Activated naive CD4-positive, alpha-beta T cell (primary cell): ENCODE data around the gene MGMT.

Experiments
- DNase-seq, 4 experiments: peaks; one replicate each; lab custom pipeline; 2025; lab: John Stamatoyannopoulos, UW

The MGMT gene

DNA sequence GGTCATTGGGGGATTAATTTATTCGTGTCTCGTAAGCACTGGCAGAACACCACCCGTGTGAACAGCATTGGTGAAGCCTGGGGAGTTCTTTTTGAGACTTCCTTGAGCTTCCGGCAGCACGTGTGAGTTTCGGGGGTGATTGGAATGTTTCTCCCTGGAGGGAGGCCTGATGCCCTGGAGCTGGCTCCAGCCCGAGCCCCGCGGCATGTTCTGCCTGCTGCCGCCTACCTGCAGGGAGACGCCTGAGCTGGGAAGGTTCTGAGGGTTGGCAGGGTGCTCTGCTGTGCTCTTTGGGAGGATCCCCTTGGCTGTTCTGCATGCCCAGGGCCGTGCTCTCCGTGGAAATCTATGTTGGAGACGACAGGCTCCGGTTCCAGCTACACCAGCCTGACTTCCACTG is 159.3 kb downstream of the MGMT start:
- no peak for DNase-seq

DNA sequence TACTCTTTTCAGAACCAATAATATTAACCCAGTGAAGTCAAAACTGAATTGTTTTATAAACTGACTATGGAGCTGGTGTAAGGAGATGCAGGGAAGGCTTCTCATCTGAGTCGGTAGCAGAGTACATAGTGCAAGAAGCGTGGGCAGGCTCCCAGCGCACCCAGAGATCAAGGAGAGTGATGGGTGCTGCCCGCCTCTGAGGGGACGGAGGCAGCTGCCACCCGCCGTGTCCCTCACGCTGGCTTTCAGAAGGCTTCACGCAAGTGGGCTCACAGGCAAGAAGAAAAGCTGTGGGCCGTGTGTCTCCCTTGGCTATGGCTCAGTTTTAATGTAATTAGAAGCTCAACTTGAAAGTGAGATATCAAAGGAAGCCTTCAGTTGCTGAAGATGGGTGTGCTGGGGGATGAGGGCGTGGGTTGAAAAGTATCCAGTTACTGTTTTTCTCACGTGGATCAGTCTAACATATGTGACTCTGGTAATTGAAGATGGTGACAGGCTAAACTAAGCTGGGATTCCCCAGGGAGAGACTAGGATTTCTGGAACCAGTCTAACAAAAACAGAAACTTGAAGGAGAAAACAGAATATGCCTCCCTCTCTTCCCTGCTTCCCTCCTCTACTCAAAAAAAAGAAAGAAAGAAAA is 159.9 kb downstream of the MGMT start:
- DNase-seq, result no peak

DNA sequence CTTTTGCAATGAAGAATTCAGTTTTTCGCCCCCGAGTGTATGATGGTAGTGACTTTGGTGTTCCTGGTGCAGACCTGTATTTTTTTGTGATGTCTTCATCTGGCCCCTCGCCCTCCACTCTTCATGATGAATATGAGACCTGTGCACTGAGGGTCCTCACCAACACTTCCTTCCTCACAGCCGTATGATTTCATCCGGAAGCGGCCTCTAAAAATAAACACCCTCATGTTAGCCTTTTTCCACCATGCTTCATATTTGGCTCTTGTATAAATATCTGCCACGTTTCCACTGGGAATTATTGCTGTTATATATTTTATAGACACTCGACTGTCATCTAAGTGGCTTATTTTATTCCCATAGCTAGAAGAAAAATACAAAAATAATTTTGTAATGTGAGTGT is 160.4 kb downstream of the MGMT start:
- DNase-seq, result no peak

DNA sequence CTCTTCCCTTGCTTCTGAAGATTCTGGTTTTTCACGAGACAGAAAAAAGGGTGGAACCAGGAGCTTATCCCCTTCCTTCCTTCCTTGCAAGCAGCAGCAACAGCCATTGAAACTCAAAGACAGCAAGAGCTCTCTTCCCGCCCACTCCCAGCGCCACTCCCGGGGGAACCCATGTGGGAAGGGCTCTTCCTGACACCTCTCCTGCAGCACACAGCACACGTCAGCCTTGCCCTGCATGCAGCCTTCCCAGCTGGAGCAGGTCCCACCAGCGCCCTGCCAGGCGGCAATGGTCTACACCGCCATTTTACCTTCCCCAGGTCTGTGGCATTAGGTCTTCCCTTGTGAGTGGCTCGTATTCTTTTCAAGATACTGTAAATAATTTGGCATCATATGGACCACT is 161.8 kb downstream of the MGMT start:
- no peak for DNase-seq

DNA sequence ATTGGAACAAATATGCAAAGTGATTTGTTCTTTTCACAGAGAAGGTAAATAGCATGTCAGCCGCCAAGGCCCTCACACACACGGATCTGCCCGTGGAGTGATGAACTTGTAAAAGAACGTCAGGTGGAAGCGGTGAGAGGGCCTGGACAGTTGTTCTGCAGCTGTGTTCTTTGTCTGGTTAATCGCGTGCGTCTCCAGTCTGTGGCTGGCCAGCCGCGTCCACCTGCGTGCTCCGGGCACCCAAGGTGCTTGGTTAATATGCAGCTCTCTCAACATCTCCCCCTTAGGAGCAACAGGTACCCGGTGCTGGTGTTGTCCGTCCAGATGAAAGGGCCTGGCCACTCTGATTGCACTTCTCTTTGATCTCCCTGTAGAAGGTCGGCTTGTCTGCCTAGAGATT is 162.9 kb downstream of the MGMT start:
- no peak for DNase-seq

DNA sequence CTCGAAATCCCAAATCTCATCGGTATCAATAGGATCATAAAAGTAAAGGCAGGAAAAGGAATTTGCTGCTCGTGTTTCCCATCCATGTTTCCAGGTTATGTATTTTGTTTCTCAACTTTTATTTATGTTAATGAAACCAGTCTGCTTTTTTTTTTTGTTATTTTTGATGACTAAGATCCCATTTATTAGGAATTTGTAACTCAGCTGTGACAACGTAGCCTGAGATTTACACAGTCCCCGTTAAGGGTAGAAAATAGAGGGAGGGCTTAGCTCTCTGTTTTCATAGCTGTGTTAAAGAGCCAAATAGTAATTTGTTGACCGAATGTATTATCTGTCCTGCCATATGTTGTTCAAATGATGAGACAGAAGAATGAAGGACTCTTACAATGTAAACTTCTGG is 164.0 kb downstream of the MGMT start:
- no peak for DNase-seq

DNA sequence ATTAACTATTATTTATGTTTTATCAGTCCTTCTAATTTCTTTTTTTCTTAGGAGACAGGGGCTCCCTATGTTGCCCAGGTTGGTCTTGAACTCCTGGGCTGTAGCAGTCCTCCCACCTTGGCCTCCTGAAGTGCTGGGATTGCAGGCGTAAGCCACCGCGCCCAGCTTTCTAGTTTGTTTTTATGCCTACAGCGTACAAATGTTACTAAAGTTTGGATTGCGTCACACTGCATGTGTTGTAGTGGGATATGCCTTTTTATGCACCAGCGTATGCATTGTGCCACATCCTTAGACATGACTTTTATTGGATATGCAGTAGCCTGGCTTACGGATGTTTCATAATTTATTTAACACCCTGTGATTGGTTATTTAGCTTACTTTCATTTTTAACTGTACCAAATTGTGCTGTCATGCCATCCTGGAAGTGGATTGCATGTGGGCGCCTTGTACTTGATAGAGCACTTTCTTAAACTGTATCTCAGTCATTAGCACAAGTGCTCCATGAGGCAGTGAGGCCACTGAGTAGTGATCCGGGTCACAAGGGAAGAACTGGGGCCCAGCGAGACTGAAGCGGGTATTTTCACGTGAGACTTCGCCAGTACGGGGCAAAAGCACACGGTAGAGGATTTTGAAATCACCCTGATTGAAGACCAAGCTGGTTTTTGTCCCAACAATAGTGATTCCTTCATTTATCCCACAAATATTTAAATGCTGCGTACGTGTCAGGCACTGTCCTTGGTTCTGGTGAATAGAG is 165.0 kb downstream of the MGMT start:
- DNase-seq, result no peak

DNA sequence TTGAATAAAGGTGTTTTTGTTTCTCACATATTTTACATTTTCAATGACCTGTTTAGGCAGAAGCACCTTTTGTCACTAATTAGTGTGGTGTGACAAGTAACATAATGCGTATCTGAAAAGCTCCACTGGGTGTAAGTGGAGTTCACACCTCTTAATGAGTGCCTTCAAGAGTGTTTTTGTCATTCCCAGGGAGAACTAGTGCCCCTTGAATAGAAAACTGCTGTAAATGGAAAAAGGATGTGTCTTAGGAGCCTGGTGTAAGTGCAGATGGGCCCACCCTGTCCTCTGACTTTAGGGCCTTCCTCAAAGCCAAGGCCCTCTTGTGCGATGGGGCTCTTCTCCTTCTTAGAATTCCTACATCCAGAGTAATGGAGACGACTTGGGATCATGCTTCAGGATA is 170.0 kb downstream of the MGMT start:
- no peak for DNase-seq

DNA sequence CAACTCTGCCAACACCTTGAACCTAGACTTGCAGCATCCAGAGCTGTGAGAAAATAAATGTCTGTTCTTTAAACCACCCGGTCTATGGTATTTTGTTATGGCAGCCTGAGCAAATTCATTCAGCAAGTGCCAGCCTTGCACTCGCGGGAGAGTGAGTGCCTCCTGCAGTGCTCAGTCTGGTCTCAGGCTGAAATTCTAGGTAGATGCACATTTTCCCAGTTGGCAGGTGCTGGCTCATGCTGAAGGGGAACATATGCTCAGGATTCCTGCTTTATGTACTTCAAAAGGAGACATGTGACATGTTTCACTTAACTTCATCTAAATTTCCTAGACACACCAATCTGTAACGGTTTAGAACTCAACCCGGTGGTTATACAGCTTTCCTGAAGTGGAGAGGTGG is 170.8 kb downstream of the MGMT start:
- no peak for DNase-seq

DNA sequence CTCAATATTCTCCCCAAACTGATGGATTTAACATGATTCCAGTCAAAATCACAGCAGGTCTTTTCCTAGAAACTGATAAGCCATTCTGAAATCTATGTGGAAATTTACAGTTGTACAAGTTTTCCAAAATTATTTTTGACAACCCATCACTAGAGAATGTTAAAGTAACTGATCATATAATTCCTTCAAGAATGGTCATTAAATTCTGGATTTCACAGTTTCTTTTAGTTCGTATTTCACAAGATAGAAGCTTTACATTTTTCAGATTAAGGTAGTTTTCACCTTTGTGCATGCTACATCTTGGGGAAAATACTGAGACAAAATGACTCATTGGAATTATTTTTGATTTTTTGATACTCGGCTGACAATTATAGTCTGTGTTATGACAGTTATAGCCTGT is 174.3 kb downstream of the MGMT start:
- DNase-seq, result no peak

DNA sequence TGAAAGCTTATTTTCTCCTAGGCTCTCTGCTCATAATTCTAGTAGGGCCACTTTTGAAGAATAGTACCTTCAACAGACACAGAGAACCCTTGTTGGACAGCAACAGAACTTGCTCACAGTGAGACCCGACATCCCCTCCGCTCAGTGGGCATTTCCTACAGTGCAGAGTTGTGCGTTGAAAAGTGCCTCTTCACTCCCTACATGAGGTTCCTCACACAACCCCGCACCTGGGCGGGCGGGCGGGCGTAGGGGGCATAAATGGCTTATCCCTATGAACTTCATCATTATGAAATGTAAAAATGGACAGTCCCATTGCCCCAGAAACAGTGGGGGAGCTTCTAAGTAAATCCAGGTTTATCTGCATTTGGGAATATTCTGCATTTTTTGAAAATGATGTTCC is 174.9 kb downstream of the MGMT start:
- DNase-seq, result no peak

DNA sequence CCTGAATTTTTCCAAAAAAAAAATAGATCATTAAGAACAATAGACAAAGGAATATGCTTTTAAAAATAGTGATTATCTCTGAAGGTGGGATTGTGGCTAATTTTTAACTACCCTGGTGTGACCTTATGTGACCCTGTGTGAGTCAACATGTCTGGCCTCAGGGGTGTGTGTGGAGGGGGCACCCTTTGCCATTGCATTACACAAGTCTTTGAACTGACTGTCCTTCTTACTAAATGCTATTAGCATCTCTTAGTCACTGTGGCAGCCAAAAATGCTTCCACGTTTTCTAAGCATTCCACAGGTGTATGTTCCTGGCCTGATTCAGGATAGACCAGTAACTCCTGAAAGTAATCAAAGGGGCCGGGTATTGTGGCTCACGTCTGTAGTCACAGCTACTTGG is 175.4 kb downstream of the MGMT start:
- no peak for DNase-seq

DNA sequence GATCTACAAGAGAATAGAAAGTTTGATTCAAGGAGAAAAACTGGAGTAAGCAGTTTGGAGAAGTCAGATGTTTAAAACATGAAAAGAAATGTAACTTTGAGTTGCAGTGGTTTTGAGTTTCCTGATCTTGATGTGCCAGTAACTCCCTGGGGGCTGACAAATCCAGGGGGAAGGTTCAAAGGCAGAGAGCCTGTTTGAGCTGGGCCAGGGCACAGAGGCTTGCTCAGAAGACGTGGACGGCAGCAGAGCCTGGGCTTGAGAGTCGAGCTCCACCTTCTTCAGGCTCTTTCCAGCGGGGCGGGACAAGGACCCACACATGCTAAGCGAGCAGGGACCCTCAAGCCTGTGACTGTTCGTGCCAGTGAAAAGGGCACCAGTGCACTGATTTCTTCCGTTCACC is 176.2 kb downstream of the MGMT start:
- no peak for DNase-seq

DNA sequence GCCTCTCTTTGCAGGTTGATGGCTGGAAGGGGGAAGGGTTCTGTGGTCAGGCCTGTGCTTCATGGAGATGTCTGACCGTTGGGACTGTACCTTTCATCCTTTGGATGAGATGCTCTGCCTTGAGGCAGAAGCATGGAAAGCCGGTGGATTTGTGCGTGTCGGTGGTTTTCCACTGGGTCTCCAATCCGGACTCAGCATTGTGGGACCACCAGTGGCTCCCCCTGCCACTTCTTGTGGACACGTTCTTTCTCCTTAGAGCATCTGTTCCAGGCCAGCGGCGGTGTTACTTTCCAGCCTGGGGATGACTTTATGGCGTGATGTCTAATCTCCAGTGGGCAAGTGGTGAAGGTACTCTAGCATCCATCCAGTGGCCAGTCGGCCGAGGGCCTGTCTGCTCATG is 178.4 kb downstream of the MGMT start:
- no peak for DNase-seq

DNA sequence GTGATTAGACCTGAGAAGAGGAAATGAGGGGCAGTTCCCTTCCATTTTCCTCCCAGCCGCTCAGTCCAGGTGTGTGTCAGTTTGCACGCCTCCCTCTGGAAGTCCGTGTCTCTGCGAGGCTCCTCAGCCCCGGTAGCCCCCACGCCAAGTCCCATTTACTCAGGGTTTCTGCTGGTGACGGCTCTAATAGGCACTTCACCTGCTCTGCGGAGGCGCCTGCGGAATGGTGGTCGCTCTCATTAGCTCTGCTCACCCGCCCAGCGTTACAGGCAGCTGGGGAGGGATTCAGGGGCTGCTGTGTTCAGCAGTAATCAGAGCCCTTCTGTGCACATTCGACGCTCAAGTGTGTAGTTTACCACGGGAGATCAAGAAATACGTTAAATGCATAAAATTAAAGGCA is 179.9 kb downstream of the MGMT start:
- DNase-seq, result no peak

DNA sequence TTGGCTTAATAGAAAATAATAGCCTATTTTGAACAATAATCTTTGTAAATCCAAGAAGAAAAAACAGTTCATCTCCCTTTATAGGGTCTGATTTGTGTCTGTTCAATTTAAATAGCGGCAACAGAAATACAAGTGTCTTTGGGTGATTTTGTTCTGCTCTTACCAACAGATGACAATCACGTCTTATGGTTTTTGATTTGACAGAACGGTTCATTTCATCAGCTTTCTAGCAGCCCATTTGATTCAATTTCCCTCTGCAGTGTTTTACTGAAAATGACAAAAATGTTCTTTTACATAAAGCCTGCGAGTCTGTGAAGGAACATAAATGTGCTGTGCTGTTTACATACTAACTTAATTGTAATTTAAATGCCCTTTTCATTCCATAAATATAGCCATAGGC is 180.5 kb downstream of the MGMT start:
- no peak for DNase-seq

DNA sequence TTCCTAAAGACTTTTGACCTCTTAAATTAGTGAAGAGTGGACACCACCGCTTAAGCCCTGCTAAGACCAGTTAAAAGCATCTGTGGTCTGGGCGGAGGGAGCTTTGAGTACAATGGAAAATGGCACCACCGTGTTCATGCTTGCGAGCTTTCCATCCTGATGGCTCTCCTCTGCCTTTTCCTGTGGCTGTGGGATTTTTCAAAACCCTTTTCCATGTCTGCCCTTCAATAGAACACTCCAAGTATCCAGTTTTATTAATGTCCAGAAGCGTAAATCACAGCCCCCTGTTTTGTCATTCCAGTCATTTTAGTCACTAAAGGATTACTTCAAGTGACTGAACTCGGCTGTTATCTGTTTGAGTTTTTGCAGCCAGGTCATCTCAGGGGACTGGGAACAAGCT is 181.8 kb downstream of the MGMT start:
- DNase-seq, result no peak

DNA sequence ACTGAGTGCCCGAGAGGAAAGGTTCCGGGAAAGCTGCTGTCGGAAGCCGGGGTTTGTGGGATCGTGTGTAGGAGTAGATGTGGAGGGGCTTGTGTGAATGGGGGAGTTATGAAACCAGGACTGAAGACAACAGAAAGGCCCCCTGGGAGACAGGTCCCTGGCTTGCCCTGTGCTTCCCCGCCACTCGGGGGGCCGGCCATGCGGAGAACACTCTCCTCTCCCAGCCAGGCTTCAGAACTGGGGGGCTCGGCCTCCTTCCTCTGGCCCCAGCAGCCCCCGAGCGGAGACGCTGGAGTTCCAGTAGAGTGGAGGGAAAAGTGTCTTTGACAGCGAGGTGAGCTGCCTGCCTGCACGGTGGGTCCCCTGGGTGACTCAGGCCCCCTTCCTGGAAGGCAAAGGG is 185.0 kb downstream of the MGMT start:
- no peak for DNase-seq

DNA sequence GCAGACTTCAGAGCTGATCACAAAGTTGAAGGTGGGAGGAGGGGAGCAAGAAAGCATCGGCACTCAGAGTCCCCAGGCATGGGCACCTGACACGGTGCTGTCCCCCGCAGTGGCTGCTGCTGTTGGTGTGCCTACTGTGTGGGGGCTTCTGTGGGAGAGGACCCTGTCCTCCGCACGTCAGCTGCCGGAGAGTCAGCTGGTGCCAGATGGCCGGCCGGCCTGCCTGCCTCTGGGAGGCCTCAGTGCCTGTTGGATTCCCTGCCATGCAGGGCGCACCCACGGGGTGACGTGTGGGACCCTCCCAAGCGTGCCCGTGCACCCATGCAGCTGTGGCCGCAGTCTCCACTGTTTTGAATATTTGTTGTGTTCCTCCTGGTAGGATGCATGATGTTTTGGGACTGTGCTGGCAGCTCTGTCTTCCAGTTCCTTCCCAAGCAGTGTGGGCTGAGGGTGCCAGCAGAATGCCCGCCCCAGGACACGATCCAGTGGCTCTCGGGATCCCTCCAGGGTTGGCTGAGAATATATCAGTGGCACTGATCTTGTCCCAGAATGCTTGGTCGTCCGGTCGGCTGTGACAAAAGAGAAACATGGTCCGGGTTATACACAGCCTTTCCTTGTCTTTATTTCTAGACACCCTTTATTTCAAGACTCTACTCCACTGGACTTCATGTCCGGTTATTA is 185.6 kb downstream of the MGMT start:
- DNase-seq, result no peak

DNA sequence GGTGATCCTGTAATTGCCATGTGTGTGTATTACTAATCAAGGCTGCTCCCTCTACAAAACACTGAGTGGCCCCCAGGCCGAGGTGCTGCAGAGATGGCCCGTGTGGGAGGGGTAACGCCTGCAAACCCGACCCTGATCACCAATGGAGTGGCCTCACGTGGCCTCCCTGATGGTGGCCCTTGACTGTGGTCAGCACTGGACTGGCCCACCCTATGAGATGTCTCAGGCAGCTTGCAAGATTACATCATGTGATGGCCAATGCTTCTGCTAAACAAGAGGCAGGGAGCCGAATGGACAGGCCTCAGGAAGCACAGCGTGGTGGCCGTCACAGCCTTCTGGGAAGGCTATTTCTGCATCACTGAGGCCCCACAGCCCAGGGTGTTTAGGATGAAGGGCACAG is 186.4 kb downstream of the MGMT start:
- no peak for DNase-seq

DNA sequence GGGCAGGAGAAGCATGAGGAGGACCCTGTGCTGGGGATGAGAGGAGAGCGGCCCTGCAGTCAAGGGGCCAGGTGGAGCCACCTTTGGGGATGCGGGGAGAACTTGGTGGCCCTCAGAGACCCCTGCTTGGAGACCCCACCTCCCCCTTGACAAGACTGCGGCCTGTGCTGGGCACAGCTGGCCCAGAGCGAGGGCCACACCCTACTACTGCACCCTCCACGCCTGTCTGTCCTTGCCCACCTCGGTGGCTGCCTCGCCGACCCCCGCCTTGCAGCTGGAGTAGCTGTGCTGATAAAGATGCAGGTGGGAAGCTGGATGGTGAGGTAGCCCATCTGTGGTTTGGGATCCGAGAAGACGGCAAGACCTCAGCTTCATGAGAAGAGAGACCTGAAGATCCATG is 186.8 kb downstream of the MGMT start:
- DNase-seq, result no peak

DNA sequence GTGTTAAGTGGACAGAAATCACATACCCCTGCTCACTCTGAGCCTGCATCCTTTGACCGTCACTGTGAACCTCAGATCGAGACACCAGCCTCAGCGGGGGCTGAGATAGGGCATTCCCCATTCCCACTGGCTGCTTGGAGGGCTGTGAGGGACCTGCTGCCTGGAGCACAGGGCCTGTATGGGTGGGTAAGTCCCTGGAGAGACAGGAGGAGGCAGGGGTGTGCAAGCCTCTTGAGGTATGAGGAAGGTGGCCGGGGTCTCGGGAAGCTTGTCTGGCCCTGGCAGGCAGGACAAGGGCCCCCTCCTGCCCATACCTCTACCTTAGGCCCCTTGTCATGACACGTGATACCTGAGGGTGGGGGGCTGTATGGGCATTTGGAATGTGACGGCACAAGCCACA is 187.4 kb downstream of the MGMT start:
- DNase-seq, result no peak

DNA sequence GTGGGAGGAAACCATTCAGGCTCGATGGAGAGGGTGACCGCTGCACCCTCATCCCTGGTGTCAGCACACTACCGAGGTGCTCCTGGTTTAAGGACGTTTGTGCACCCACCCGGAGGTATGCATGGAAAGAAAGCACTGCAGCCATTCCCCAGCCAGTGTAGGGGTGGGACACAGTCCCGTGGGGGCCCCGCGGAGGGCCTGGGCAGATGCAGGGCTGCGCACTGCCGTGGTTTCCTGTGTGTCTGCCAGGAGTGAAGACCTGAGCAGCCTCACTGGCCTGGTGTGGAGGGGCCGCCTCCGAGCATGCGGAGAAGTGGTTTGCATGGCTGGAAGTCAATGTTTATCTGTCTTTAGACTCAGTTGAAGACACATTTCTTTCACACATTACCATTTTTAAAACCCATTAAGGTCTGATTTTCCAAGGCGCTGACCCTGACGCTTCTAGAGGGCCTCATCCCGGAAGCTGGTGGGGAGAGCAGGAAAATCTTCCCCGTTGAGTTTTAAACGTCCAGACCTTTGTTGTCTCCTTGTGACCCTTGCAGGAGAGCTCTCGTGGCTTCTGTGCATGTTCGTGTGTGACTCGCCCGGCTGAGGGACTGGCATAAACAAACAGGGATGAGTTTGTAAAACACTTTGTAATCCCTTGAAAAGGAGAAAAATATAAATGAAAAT is 188.1 kb downstream of the MGMT start:
- DNase-seq, result no peak
